Measurements from ENCODE around the gene RPS27.

RPS27 gene

GRCh38 chr1:153957744-153958110 is 32.8 kb upstream of the RPS27 start:
- Histone ChIP-seq H3K4me3 (peak overlapping the region; percentile 97), H3K27ac (no peak overlapping the region), H3K9ac (ENCODE audit: insufficient read length) (peak overlapping the region; percentile 91), H3K9me3 (ENCODE audit: low read depth, low read length) (no peaks in the 10 kb centered on the region), H3K36me3 (ENCODE audit: insufficient read depth, low read length) (peaks cover 15% of the 10 kb centered on the region; the same call in 1 of the 2 replicates)
- TF ChIP-seq EZH2 (IDR thresholded peaks at IDR 0.05): no peak
- no peak for TF ChIP-seq POLR2AphosphoS5 (IDR thresholded peaks at IDR 0.05; ENCODE audit: borderline replicate concordance, low read depth, low read length)
- TF ChIP-seq FOXP2 (optimal IDR thresholded peaks at IDR 0.05; ENCODE audit: control extremely low read depth, extremely low read length, insufficient read depth): no peak
- no peak for DNase-seq (ENCODE audit: low read depth, low spot score)

- Histone ChIP-seq H3K27ac (peak within 1 kb of the TSS; percentile 80), H3K9me3 (ENCODE audit: low read depth, low read length) (no peaks in the 10 kb centered on the region), H3K36me3 (ENCODE audit: insufficient read depth, low read length) (peaks cover 15% of the 10 kb centered on the region; the same call in 1 of the 2 replicates), H3K4me3 (peak within 1 kb of the TSS; percentile 97), H3K9ac (ENCODE audit: insufficient read length) (peak within 1 kb of the TSS; percentile 91)
- DNase-seq (ENCODE audit: low read depth, low spot score): peak; percentile 92
- peak; percentile 82 for TF ChIP-seq POLR2AphosphoS5 (IDR thresholded peaks at IDR 0.05; ENCODE audit: borderline replicate concordance, low read depth, low read length)
- TF ChIP-seq EZH2 (IDR thresholded peaks at IDR 0.05): no peak
These were observed 32.2 kb upstream of the RPS27 start, which contains the start of gene CRTC2 for GRCh38 chr1:153958111-153958960. Gene CRTC2, minus strand, starts transcription at chr1:153958612. Its CDS starts 115 bp downstream, at chr1:153958497.

GRCh38 chr1:153958961-153959260 is 31.7 kb upstream of the RPS27 start:
- peak overlapping the region; percentile 58 for H3K9ac ChIP-seq (ENCODE audit: insufficient read length)
- no peak for DNase-seq (ENCODE audit: low read depth, low spot score)
- TF ChIP-seq FOXP2 (optimal IDR thresholded peaks at IDR 0.05; ENCODE audit: control extremely low read depth, extremely low read length, insufficient read depth) (no peak), POLR2AphosphoS5 (IDR thresholded peaks at IDR 0.05; ENCODE audit: borderline replicate concordance, low read depth, low read length) (no peak), EZH2 (IDR thresholded peaks at IDR 0.05) (no peak)
- peaks cover 15% of the 10 kb centered on the region; the same call in 1 of the 2 replicates for H3K36me3 ChIP-seq (ENCODE audit: insufficient read depth, low read length)
- peak overlapping the region; percentile 80 for H3K27ac ChIP-seq
- peak overlapping the region; percentile 97 for H3K4me3 ChIP-seq
- H3K9me3 ChIP-seq (ENCODE audit: low read depth, low read length): no peaks in the 10 kb centered on the region

GRCh38 chr1:153959454-153959853 is 31.1 kb upstream of the RPS27 start:
- Histone ChIP-seq H3K4me3 (no peak overlapping the region), H3K36me3 (ENCODE audit: insufficient read depth, low read length) (peaks cover 15% of the 10 kb centered on the region; the same call in 1 of the 2 replicates), H3K9ac (ENCODE audit: insufficient read length) (no peak overlapping the region), H3K9me3 (ENCODE audit: low read depth, low read length) (no peaks in the 10 kb centered on the region), H3K27ac (peak overlapping the region; percentile 80; the same call in 1 of the 2 replicates)
- TF ChIP-seq EZH2 (IDR thresholded peaks at IDR 0.05) (no peak), POLR2AphosphoS5 (IDR thresholded peaks at IDR 0.05; ENCODE audit: borderline replicate concordance, low read depth, low read length) (no peak), FOXP2 (optimal IDR thresholded peaks at IDR 0.05; ENCODE audit: control extremely low read depth, extremely low read length, insufficient read depth) (no peak)
- no peak for DNase-seq (ENCODE audit: low read depth, low spot score)

GRCh38 chr1:153960206-153960605 is 30.4 kb upstream of the RPS27 start:
- TF ChIP-seq POLR2AphosphoS5 (IDR thresholded peaks at IDR 0.05; ENCODE audit: borderline replicate concordance, low read depth, low read length) (no peak), FOXP2 (optimal IDR thresholded peaks at IDR 0.05; ENCODE audit: control extremely low read depth, extremely low read length, insufficient read depth) (no peak), EZH2 (IDR thresholded peaks at IDR 0.05) (no peak)
- no peak for DNase-seq (ENCODE audit: low read depth, low spot score)
- Histone ChIP-seq H3K9ac (ENCODE audit: insufficient read length) (no peak overlapping the region), H3K4me3 (no peak overlapping the region), H3K36me3 (ENCODE audit: insufficient read depth, low read length) (peaks cover 15% of the 10 kb centered on the region; the same call in 1 of the 2 replicates), H3K9me3 (ENCODE audit: low read depth, low read length) (no peaks in the 10 kb centered on the region), H3K27ac (no peak overlapping the region)

GRCh38 chr1:153961421-153961820 is 29.1 kb upstream of the RPS27 start:
- Histone ChIP-seq H3K27ac (0 out of 2 replicates have a peak overlapping the region, but pooled peaks have one; percentile 27), H3K9me3 (ENCODE audit: low read depth, low read length) (no peaks in the 10 kb centered on the region), H3K36me3 (ENCODE audit: insufficient read depth, low read length) (peaks cover 15% of the 10 kb centered on the region; the same call in 1 of the 2 replicates), H3K4me3 (peak overlapping the region; percentile 93), H3K9ac (ENCODE audit: insufficient read length) (peak overlapping the region; percentile 93)
- no peak for TF ChIP-seq FOXP2 (optimal IDR thresholded peaks at IDR 0.05; ENCODE audit: control extremely low read depth, extremely low read length, insufficient read depth)
- TF ChIP-seq EZH2 (IDR thresholded peaks at IDR 0.05): no peak
- no peak for TF ChIP-seq POLR2AphosphoS5 (IDR thresholded peaks at IDR 0.05; ENCODE audit: borderline replicate concordance, low read depth, low read length)
- no peak for DNase-seq (ENCODE audit: low read depth, low spot score)

GRCh38 chr1:153962088-153963029 is 28.2 kb upstream of the RPS27 start:
- peaks cover 15% of the 10 kb centered on the region; the same call in 1 of the 2 replicates for H3K36me3 ChIP-seq (ENCODE audit: insufficient read depth, low read length)
- peak overlapping the region; percentile 93 for H3K9ac ChIP-seq (ENCODE audit: insufficient read length)
- H3K9me3 ChIP-seq (ENCODE audit: low read depth, low read length): no peaks in the 10 kb centered on the region
- TF ChIP-seq EZH2 (IDR thresholded peaks at IDR 0.05): no peak
- no peak for TF ChIP-seq FOXP2 (optimal IDR thresholded peaks at IDR 0.05; ENCODE audit: control extremely low read depth, extremely low read length, insufficient read depth)
- TF ChIP-seq POLR2AphosphoS5 (IDR thresholded peaks at IDR 0.05; ENCODE audit: borderline replicate concordance, low read depth, low read length): no peak; the same call in 1 of the 2 replicates
- DNase-seq (ENCODE audit: low read depth, low spot score): no peak
- peak overlapping the region; percentile 27; the same call in 1 of the 2 replicates for H3K27ac ChIP-seq
- H3K4me3 ChIP-seq: peak overlapping the region; percentile 93

Measured in SK-N-MC (cell line).